HEK293 (cell line): Measurements from ENCODE around the gene OXSR1.

Experiments
- CTCF ChIP-seq: fragments of 450-650 bp; formaldehyde crosslinking; IDR thresholded peaks from 2 replicates; pipeline ENCODE4 v1.5.1; 2016; ENCODE audit warnings: missing biosample characterization, missing genetic modification characterization
- YY1 ChIP-seq: fragments of 450-650 bp; formaldehyde crosslinking; IDR thresholded peaks from 2 replicates; pipeline ENCODE4 v1.5.1; 2018; ENCODE audit warnings: missing biosample characterization, missing genetic modification characterization
- ZBTB7A ChIP-seq: fragments of 450-650 bp; formaldehyde crosslinking; IDR thresholded peaks from 2 replicates; pipeline ENCODE4 v1.5.1; 2016; ENCODE audit warnings: low read depth, missing biosample characterization, missing genetic modification characterization
- ZNF19 ChIP-seq: fragments of 450-650 bp; formaldehyde crosslinking; IDR thresholded peaks from 2 replicates; pipeline ENCODE4; 2016; ENCODE audit warnings: missing biosample characterization, missing genetic modification characterization, low read depth
- ZNF274 ChIP-seq, 2 experiments: fragments of 200-500 bp in 1 of 2; fragments of 450-650 bp in 1 of 2; sonication (Bioruptor generic) in 1 of 2; formaldehyde crosslinking in 1 of 2; IDR thresholded peaks; 2 replicates each; pipeline versions ENCODE4 v1.5.1 to v1.6.1; 2014 to 2016; ENCODE audit warnings: borderline replicate concordance in 1 of 2, inconsistent platforms in 1 of 2, low read length in 1 of 2, missing biosample characterization in 1 of 2, missing genetic modification characterization in 1 of 2
- ZNF449 ChIP-seq: fragments of 450-650 bp; formaldehyde crosslinking; IDR thresholded peaks from 2 replicates; pipeline ENCODE4 v1.5.1; 2017; ENCODE audit warnings: missing biosample characterization, mild to moderate bottlenecking, missing genetic modification characterization, moderate library complexity
- ZNF623 ChIP-seq: fragments of 450-650 bp; formaldehyde crosslinking; IDR thresholded peaks from 2 replicates; pipeline ENCODE4 v1.5.1; 2016; ENCODE audit warnings: missing biosample characterization, missing genetic modification characterization
- ZNF639 ChIP-seq: fragments of 450-650 bp; formaldehyde crosslinking; IDR thresholded peaks from 2 replicates; pipeline ENCODE4 v1.5.1; 2016; ENCODE audit warnings: missing biosample characterization, missing genetic modification characterization
- ZNF654 ChIP-seq: fragments of 450-650 bp; formaldehyde crosslinking; IDR thresholded peaks from 2 replicates; pipeline ENCODE4 v1.5.1; 2016; ENCODE audit warnings: low read depth, missing biosample characterization, missing genetic modification characterization

- no peak for TF ChIP-seq ZNF623 (tag by site-specific recombination)
- no peak for TF ChIP-seq CTCF
- TF ChIP-seq ZBTB7A = no peak
- no peak for TF ChIP-seq ZNF19 (tag by site-specific recombination)
- no peak for TF ChIP-seq ZNF449 (tag by site-specific recombination)
- TF ChIP-seq YY1 = no peak
- TF ChIP-seq ZNF654 = no peak
- no peak for TF ChIP-seq ZNF639 (tag by site-specific recombination)
- no peak for TF ChIP-seq ZNF274 (IDR thresholded peaks at IDR 0.05; ENCODE audit: low read length)
- no peak for TF ChIP-seq ZNF274 (tag by site-specific recombination; IDR thresholded peaks at IDR 0.05; ENCODE audit: borderline replicate concordance)
These were observed 12.1 kb upstream of the OXSR1 start for GRCh38 chr3:38153221-38153620.
